HS-27A (cell line): ENCODE data around the gene KLK6.

Source experiments
- DNase-seq: peaks from one replicate; pipeline ENCODE4 v3.0.0-alpha.2; 2012; ENCODE audit warnings: low read depth, missing footprints

The KLK6 gene

GRCh38 chr19:50969413-50969760, at the start of gene KLK6:
Gene KLK6, minus strand, starts transcription at chr19:50969591. Its CDS starts 1,487 bp downstream, at chr19:50968104.
- DNase-seq, result no peak

DNA sequence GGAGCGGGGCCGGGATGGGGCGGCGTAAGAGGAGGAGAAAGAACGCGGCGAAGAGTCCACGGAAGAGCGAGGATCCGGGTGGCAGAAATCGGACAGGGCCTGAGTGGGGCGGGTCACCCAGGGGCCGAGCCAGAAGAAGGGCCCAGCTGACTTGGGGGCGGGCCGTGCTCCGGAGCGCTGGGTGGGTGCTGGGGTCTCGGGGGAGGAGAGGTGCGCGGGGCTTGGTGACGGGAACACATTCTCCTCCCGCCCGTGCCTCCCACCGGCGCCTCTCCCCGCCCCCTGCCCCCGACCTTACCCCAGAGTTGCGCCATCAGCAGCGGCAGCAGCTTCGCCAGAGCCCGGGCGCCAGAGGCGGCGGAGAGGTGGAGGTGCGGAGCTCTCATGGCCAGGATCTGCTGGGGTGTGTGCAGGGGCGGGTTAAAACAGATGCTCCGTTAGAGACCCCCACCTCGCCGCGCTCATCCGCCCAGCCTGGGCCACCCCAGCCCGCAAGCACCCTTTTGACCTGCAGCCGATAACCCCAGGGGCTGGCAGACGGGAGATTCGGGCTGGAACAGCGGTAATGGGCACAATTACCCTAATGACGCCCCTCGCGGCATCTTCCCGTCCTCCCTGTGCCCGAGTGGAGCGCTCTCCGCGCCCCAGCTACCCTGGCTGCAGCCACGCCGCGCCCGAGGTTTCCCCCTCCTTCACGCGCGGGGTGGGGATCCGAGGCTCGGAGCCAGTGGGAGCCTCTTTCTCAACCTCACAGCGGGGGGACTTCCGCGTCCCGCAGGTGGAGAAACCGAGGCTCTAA, 49.6 kb upstream of the KLK6 start:
- DNase-seq, result no peak

- no peak for DNase-seq
These were observed 47.6 kb upstream of the KLK6 start for GRCh38 chr19:51016798-51017683.

DNA sequence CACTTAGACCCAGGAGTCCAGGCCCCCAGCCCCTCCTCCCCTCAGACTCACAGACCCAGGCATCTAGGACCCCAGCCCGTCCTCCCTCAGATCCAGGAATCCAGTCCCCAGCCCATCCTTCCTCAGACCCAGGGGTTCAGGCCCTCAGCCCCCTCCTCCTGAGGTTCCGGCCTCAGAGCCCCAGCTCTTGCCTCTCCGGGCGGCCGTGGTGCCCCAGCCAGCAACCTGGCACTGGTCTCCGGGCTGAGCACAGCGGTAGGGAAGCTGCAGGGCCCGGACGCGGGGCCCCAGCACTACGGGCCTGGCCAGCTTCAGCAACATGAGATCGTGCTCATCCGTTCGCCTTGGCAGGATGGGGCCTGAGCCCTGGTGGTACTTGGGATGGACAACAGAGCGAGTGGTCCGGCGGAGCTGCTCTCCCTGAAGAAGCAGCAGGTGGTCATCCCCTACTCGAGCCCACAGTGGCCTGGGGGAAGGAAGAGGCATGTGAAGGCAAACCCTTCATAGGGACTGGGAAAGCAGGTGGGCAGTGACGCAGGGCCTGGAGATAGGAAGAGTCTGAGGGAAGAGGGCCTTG, 46.4 kb upstream of the KLK6 start:
- DNase-seq, result no peak

DNA sequence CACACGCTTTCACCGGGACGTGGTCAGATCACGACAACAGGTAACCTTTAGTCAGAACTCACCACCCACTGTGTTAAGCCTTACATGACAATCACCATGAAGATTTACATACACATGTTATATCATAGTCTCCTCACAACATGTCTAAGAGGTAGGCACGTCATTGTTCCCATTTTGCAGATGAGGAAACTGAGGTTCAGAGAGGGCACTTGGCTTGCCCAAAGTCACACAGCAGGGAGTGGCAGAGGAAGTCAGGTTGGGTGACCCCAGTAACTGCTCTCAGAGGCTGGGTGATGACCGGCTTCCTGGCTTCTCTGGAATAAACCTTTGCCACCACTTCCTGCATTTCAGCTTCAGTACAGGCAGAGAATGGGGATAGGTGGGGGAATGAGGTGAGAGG, 44.9 kb upstream of the KLK6 start:
- no peak for DNase-seq

- no peak for DNase-seq
These were observed 43.3 kb upstream of the KLK6 start for GRCh38 chr19:51012661-51013190.

DNA sequence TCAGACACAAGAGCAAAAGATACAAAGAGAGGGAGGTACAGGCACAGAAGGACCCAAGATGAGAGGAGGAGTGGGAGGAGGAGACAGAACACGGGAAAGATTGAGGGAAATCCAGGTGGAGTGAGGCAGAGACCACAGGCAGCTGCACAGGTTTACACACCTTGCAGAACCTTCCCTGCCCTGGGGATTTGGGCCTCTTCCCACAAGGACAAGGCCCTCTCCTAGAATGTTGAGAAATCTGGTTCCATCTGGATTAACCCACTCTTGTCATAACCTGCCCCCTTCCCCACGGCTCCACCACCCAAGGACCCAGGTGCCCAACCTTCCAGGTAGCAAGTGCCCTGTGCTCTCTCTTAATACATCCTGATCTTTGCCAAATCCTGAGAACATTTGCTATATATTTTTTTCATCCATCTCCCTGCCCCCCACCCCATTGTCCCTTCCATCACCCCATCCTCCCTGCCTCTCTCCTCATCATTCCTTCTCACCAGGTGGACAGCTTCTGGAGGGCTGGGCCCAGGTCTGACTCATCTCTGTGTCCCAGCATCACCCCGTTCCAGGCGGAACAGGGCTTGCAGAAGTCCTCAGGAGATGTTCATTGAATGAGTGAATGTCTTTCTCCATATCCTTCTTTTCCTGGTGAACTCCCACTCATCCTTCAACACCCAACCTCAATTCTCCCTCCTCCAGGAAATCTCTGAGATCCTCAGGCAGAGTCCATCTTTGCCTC, 40.8 kb upstream of the KLK6 start:
- no peak for DNase-seq

DNA sequence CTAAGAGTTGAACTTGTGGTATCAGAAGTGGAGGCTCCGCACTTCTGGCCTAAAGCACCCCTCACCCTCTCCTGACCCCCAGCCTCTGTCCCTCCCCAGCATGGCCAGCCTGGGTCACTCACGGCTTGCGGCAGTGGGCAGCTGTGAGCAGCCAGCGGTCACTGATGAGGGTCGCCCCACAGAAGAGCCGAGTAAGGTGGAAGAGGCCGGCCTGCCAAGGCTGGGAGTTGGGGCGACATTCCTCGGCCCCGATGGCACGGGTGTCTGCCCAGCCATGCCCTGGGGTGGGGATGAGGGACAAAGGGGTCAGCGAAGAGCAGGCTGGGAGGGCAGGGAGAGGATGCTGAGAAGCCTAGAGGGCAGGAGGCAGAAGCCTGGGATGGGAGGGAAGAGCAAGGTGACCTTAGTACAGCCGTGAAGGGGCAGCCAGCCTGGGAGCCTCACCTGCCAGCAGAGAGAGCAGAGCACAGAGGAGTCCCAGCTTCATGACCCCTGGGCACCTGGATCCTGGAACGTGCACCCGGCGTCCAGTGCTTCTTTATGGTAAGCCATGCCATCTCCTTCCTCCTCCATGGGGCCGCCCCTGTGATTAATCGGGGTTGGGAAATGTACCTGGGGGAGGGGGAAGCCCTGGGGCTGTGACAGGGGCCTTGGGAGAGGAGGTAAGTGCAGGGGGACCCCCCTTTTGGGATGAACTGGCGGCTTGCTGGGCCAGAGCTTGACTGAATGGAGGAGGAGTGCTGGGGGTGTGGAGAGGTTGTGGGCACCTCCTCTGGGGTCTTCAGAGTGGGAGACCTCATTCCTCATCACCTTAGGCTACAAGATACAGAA, 39.9 kb upstream of the KLK6 start:
- DNase-seq, result no peak

DNA sequence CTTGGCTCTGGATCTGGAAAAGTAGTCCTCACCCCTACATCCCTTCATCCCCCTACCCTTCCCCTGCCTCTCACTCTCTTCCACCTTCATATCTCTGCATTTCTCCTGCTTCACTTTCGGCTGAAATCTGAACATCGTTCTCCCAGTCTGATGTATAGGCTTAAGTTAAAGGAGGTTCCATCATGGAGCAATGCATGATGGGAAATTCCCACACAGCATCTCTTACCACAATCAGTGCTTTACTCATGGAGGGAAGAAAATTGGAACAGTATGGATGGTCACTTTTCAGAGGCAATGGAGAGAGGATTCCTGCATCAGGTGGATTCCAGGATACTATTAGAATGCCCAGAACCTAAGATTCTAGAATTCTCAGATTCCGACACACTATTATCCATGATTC, 38.1 kb upstream of the KLK6 start:
- no peak for DNase-seq

DNA sequence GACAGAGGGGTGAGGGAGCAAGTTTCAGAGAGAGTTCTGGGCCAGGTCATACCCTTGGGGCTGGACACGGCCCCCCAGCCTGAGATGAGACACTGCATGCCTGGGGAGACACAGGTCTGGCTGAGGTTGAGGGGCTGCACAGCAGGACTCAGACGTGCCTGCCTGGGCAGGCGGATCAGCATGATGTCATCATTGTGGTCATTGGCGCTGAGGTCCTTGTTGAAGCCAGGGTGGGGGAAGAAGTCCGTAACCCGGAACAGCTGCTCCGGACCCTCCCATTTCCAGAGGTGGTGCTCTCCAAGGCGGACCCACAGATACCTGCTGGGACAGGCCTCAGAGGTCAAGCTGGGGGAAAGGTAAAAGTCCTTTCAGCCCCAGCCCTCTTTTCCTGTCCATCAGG, 37.0 kb upstream of the KLK6 start:
- DNase-seq, result no peak

GRCh38 chr19:51005248-51005647, 35.9 kb upstream of the KLK6 start:
- no peak for DNase-seq

DNA sequence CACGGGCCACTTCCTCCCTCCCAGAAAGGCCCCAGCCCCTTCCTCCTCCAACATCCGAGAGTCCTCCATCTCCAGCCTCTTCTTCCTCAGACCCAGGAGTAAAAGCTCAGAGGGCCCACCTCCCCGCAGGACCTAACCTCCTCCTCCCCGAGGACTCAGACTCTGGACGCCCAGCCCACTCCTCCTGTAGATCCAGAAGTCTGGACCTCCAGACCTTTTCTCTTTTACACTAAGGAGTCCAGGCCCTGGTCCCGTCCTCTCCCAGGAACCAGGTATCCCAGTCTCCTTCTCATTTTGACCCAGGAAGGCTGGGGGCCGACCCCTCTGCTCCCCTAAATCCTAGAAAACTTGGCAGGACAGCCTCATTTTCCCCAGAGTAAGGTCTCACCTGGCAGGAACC, 33.9 kb upstream of the KLK6 start:
- no peak for DNase-seq

GRCh38 chr19:51002542-51003311, 33.3 kb upstream of the KLK6 start:
- no peak for DNase-seq

DNA sequence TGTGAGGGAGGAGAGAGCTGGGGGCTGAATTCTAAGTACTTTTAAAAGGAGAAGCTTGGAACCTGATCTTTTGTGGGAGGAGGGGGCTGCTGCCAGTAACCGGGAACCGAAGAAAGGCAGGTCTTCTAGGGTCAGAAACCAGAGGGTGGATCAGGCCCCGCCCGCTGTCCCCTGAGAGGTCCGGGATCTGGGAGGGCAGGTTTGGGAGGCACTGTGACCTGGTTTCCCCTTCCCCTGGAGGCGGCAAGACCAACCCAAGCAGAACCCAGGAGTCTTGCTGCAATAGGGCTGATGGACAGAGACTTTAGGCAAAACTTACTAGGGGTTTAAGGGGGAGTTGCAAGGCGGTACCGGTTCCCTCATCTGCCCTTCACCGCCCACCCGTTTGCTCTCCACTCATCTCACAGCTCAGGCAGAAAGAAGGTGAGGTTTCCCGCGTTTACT, 32.7 kb upstream of the KLK6 start:
- DNase-seq, result no peak

- DNase-seq, result no peak
These were observed 32.1 kb upstream of the KLK6 start, which contains the start of gene KLK8 for GRCh38 chr19:51001515-51001914. Gene KLK8, minus strand, starts transcription at chr19:51001604. Its CDS starts 437 bp downstream, at chr19:51001167.

GRCh38 chr19:51000981-51001380, 31.6 kb upstream of the KLK6 start:
- DNase-seq, result no peak

- no peak for DNase-seq
These were observed 31.0 kb upstream of the KLK6 start for GRCh38 chr19:51000426-51000825.

DNA sequence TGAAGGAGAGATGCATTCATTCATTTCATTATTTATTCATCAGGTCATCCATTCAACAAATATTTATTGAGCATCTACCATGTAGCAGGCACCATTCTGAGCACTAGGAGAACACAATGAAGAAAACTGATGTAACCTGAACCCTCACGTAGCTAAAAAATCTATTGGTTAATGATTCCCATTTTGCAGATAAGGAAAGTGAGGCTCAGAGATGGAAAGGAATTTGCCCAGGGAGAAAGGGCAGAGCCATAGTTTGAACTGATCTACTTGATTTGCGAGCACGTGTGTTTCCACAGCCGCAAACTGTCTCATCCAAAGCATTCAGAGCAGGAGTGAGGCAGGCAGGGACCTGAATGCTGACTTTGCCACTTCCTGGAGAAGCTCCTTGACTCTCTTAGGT, 29.3 kb upstream of the KLK6 start:
- no peak for DNase-seq

DNA sequence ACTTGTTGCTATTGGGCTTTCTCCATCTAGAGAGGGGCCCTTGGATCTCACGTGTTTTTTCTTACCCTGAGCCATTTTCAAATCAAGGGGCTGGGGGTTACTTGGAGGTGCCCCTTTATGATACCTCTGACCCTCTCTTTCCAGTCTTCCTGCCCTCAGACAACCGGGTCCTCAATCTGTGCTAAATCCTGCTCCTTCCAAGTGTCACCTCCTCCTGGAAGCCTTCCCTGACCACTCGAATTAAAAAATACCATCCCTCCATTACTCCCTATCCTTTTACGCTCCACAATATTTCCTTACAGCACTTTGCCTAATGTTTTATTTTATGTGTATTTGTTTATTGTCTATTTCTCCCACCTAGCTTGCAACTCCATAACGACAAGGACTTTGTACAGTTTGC, 28.7 kb upstream of the KLK6 start:
- no peak for DNase-seq

GRCh38 chr19:50994129-50994528, 24.7 kb upstream of the KLK6 start:
- DNase-seq, result no peak
